Hepatocyte (in vitro differentiated cells): ENCODE measurements around the gene LDLRAD2.

Experiments
- CTCF ChIP-seq: fragments of 200-600 bp; sonication (generic); IDR thresholded peaks from 2 replicates; pipeline ENCODE4 v1.5.1; 2016; ENCODE audit warnings: antibody characterized with exemption, mild to moderate bottlenecking; ENCODE audit not compliant: poor library complexity
- EZH2 ChIP-seq: fragments of 200-600 bp; sonication (generic); IDR thresholded peaks from 2 replicates; pipeline ENCODE4 v1.6.1; 2016; ENCODE audit warnings: antibody characterized with exemption, mild to moderate bottlenecking, borderline replicate concordance
- EZH2phosphoT487 ChIP-seq: fragments of 200-600 bp; sonication (generic); IDR thresholded peaks from one replicate; pipeline ENCODE4 v1.6.1; 2018; ENCODE audit warnings: antibody characterized with exemption, mild to moderate bottlenecking, low read depth, moderate library complexity; ENCODE audit not compliant: unreplicated experiment, severe bottlenecking

DNA sequence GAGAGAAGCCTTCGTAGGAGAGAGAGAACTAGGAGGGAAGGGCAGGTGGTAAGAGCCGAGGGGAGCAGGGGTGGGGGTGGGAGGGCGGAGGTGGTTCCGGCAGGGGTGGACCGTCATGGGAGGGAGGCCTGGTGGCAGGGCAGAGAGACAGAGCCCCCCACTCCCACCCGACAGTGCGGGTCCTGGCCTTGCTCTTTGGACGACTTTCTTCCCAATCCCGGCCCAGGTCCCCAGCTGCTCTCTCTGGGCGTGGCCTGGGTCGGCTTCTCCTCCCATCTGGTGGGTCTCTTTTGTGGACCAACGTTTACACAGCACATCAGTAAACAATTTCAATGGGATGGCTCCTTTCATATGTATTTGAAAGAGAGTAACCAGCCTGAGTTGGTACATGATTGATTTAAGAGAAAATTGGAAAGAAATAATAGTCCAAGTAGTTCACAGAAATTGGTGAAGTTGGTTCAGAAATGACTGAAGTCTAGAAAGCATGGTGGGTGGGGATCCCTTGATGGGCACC, 56.9 kb downstream of the LDLRAD2 start:
- TF ChIP-seq CTCF: no peak
- TF ChIP-seq EZH2phosphoT487: no peak
- no peak for TF ChIP-seq EZH2
